Measurements from ENCODE around the gene SNCB.

GRCh38 chr5:176625966-176626875 lies 4.1 kb downstream of the SNCB start:
- TF ChIP-seq POLR2A (IDR thresholded peaks at IDR 0.05) = no peak
- no peak for TF ChIP-seq CTCF (IDR thresholded peaks at IDR 0.05)
